ENCODE results near the gene TSPAN15. TPM values are rescaled to one million over a fixed set of nuclear protein-coding genes. Genes with fewer than 3 reads are reported as not detected.

The TSPAN15 gene
- total RNA-seq, 2 experiments from 2014 or later, result 2.4 to 3.1 TPM

GRCh38 chr10:69512901-69513300 lies 61.6 kb downstream of the TSPAN15 start:
- intact Hi-C loops (cut with micrococcal nuclease; ENCODE audit: unreplicated experiment), result loop anchor here (10.0 kb wide), 1 partner anchor 202 kb away; no protein-coding TSS in a partner anchor
- BruUV-seq (replicated peaks), result no TSS peak

GRCh38 chr10:69513617-69514016 lies 62.4 kb downstream of the TSPAN15 start:
- TF ChIP-seq EZH2phosphoT487 (IDR thresholded peaks at IDR 0.05; ENCODE audit: borderline replicate concordance, low read depth, low read length), result no peak
- TF ChIP-seq CTCF (conservative IDR thresholded peaks at IDR 0.05; ENCODE audit: low read length), result no peak
- no peak for DNase-seq (ENCODE audit: low spot score)
- no peaks in the 10 kb centered on the region for H3K4me1 ChIP-seq (ENCODE audit: insufficient read depth, low read length, poor library complexity, severe bottlenecking)
- H3K9me3 ChIP-seq (ENCODE audit: low read length), result no peaks in the 10 kb centered on the region
- ChIA-PET CTCF (ENCODE audit: unreplicated experiment) (no interaction called here), POLR2A (no interaction called here)
- no peak overlapping the region for H3K4me3 ChIP-seq (ENCODE audit: low read depth, low read length, poor library complexity, severe bottlenecking)
- no TSS peak for BruUV-seq (replicated peaks)
- H3K9me2 ChIP-seq (ENCODE audit: insufficient read depth, low read length), result no peaks in the 10 kb centered on the region
- H3K36me3 ChIP-seq (ENCODE audit: insufficient read depth, low read length), result no peaks in the 10 kb centered on the region
- no peaks in the 10 kb centered on the region for H4K20me1 ChIP-seq (ENCODE audit: insufficient read depth, low read length)
- H3K79me2 ChIP-seq (ENCODE audit: insufficient read depth, low read depth, low read length), result no peaks in the 10 kb centered on the region
- intact Hi-C loops (cut with micrococcal nuclease; ENCODE audit: unreplicated experiment), result loop anchor here (10.0 kb wide), 1 partner anchor 201 kb away; no protein-coding TSS in a partner anchor
- no peak overlapping the region for H3K27ac ChIP-seq (ENCODE audit: low read depth, low read length, poor library complexity, severe bottlenecking)
- no peak overlapping the region for H3K4me2 ChIP-seq (ENCODE audit: low read length)
- H2AFZ ChIP-seq (ENCODE audit: low read length), result no peak overlapping the region

More at GRCh38 chr10:69512901-69513300, 61.6 kb downstream of the TSPAN15 start:
- POLR2A ChIA-PET, result no interaction called here
- Histone ChIP-seq H3K4me3 (ENCODE audit: low read depth, low read length, poor library complexity, severe bottlenecking) (no peak overlapping the region), H4K20me1 (ENCODE audit: insufficient read depth, low read length) (no peaks in the 10 kb centered on the region), H3K4me1 (ENCODE audit: insufficient read depth, low read length, poor library complexity, severe bottlenecking) (no peaks in the 10 kb centered on the region), H3K9me3 (ENCODE audit: low read length) (no peaks in the 10 kb centered on the region), H3K27ac (ENCODE audit: low read depth, low read length, poor library complexity, severe bottlenecking) (no peak overlapping the region), H2AFZ (ENCODE audit: low read length) (no peak overlapping the region), H3K9me2 (ENCODE audit: insufficient read depth, low read length) (no peaks in the 10 kb centered on the region), H3K4me2 (ENCODE audit: low read length) (no peak overlapping the region), H3K36me3 (ENCODE audit: insufficient read depth, low read length) (no peaks in the 10 kb centered on the region), H3K79me2 (ENCODE audit: insufficient read depth, low read depth, low read length) (no peaks in the 10 kb centered on the region)
- no peak for TF ChIP-seq EZH2phosphoT487 (IDR thresholded peaks at IDR 0.05; ENCODE audit: borderline replicate concordance, low read depth, low read length)
- no peak for TF ChIP-seq CTCF (conservative IDR thresholded peaks at IDR 0.05; ENCODE audit: low read length)
- CTCF ChIA-PET (ENCODE audit: unreplicated experiment), result no interaction called here
- DNase-seq (ENCODE audit: low spot score), result no peak

- H3K9me2 ChIP-seq (ENCODE audit: insufficient read depth, low read length), result no peaks in the 10 kb centered on the region
- ChIA-PET CTCF (ENCODE audit: unreplicated experiment) (interaction anchor here (1.5 to 1.8 kb wide), 2 partner anchors 13 to 121 kb away, joined by 3 to 13 read pairs; no protein-coding TSS in a partner anchor), POLR2A (interaction anchor here (0.8 kb wide), 1 partner anchor 344 kb away, joined by 3 read pairs; no protein-coding TSS in a partner anchor)
- no peaks in the 10 kb centered on the region for H3K79me2 ChIP-seq (ENCODE audit: insufficient read depth, low read depth, low read length)
- no peak overlapping the region for H3K4me3 ChIP-seq (ENCODE audit: low read depth, low read length, poor library complexity, severe bottlenecking)
- H4K20me1 ChIP-seq (ENCODE audit: insufficient read depth, low read length), result no peaks in the 10 kb centered on the region
- no peaks in the 10 kb centered on the region for H3K4me1 ChIP-seq (ENCODE audit: insufficient read depth, low read length, poor library complexity, severe bottlenecking)
- H3K27ac ChIP-seq (ENCODE audit: low read depth, low read length, poor library complexity, severe bottlenecking), result no peak overlapping the region
- TF ChIP-seq CTCF (conservative IDR thresholded peaks at IDR 0.05; ENCODE audit: low read length) (peak; percentile 87), EZH2phosphoT487 (IDR thresholded peaks at IDR 0.05; ENCODE audit: borderline replicate concordance, low read depth, low read length) (no peak)
- H3K36me3 ChIP-seq (ENCODE audit: insufficient read depth, low read length), result no peaks in the 10 kb centered on the region
- H2AFZ ChIP-seq (ENCODE audit: low read length), result no peak overlapping the region
- intact Hi-C loops (cut with micrococcal nuclease; ENCODE audit: unreplicated experiment), result loop anchor here (1.0 to 10.0 kb wide), 3 partner anchors 124 to 287 kb away; partner anchors contain the start of gene COL13A1
- DNase-seq (ENCODE audit: low spot score), result peak; percentile 70
- BruUV-seq (replicated peaks), result no TSS peak
- no peak overlapping the region for H3K4me2 ChIP-seq (ENCODE audit: low read length)
- H3K9me3 ChIP-seq (ENCODE audit: low read length), result no peaks in the 10 kb centered on the region
These were observed 64.5 kb downstream of the TSPAN15 start for GRCh38 chr10:69515699-69516259.
